ENCODE results near the gene GPC6.

GPC6 gene

DNA sequence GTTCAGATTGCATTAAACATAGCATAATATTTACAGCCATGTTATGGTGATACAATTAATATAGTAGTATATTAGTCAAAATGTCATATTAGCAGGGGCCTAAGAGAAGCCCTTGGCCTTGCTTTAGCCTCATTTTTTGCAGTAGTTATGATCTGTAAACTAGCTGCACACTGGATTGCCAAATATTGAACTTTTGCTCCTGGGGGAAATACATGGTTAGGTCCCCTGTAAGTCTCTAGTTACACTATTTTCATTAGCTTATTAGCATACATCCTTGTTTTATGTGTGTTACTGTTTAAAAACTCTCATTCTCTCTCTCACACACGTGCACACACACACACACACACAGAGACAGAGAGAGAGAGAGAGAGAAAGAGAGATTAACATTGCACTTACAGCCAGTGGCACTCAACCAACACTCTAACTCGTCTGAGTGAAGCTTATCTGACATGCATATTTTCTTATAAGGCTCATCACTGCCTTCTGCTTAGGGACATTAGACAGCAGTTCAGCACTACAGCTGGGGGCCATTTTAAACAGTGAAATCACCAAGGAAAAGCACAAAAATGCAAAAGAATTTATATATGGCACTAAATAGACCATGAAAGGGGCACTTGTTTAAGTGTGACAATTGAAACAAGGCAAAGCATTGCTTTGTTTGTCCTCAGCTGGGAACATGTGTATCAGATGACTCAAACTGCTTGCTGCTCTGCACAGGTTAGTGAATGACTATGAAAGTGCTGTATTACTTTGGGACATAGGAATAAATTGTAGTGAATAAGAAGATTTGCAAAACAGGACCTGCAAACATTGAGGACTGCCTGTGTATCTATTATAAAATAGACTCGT lies 278.7 kb downstream of the GPC6 start:
- Histone ChIP-seq H3K36me3 (ENCODE audit: low read length) (no peaks in the 10 kb centered on the region), H3K79me2 (ENCODE audit: insufficient read depth, low read length) (no peaks in the 10 kb centered on the region), H3K27me3 (ENCODE audit: low read length) (no peaks in the 10 kb centered on the region), H3K9me2 (replicated peaks; ENCODE audit: insufficient read depth, low read length) (no peaks in the 10 kb centered on the region), H3K9ac (ENCODE audit: low read length) (no peak overlapping the region), H3K9me3 (ENCODE audit: insufficient read depth, low read length) (no peaks in the 10 kb centered on the region), H2AFZ (ENCODE audit: low read depth, low read length, severe bottlenecking) (no peak overlapping the region), H4K20me1 (ENCODE audit: low read depth, low read length) (no peaks in the 10 kb centered on the region), H3K27ac (ENCODE audit: low read depth, low read length) (no peak overlapping the region), H3K4me3 (ENCODE audit: insufficient read depth, low read length, poor library complexity, severe bottlenecking) (no peak overlapping the region), H3F3A (ENCODE audit: insufficient read depth) (no peaks in the 10 kb centered on the region), H3K4me2 (ENCODE audit: low read depth, low read length, poor library complexity, severe bottlenecking) (no peak overlapping the region)
- no peak for TF ChIP-seq EZH2phosphoT487 (conservative IDR thresholded peaks at IDR 0.05; ENCODE audit: low read length)
- TF ChIP-seq, protein P1, sequence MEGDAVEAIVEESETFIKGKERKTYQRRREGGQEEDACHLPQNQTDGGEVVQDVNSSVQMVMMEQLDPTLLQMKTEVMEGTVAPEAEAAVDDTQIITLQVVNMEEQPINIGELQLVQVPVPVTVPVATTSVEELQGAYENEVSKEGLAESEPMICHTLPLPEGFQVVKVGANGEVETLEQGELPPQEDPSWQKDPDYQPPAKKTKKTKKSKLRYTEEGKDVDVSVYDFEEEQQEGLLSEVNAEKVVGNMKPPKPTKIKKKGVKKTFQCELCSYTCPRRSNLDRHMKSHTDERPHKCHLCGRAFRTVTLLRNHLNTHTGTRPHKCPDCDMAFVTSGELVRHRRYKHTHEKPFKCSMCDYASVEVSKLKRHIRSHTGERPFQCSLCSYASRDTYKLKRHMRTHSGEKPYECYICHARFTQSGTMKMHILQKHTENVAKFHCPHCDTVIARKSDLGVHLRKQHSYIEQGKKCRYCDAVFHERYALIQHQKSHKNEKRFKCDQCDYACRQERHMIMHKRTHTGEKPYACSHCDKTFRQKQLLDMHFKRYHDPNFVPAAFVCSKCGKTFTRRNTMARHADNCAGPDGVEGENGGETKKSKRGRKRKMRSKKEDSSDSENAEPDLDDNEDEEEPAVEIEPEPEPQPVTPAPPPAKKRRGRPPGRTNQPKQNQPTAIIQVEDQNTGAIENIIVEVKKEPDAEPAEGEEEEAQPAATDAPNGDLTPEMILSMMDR (IDR thresholded peaks at IDR 0.05; ENCODE audit: insufficient read depth, low read length, poor library complexity, severe bottlenecking): no peak

- no peak overlapping the region for H3K4me2 ChIP-seq (ENCODE audit: low read depth, low read length, poor library complexity, severe bottlenecking)
Measured at GRCh38 chr13:93511011-93511410, 284.4 kb downstream of the GPC6 start.

GRCh38 chr13:93515267-93515666 lies 288.7 kb downstream of the GPC6 start:
- Histone ChIP-seq H3K36me3 (ENCODE audit: low read length) (no peaks in the 10 kb centered on the region), H3K4me3 (ENCODE audit: insufficient read depth, low read length, poor library complexity, severe bottlenecking) (no peak overlapping the region), H3K9me2 (replicated peaks; ENCODE audit: insufficient read depth, low read length) (no peaks in the 10 kb centered on the region), H3K9me3 (ENCODE audit: insufficient read depth, low read length) (no peaks in the 10 kb centered on the region), H2AFZ (ENCODE audit: low read depth, low read length, severe bottlenecking) (no peak overlapping the region), H3K9ac (ENCODE audit: low read length) (no peak overlapping the region), H3K79me2 (ENCODE audit: insufficient read depth, low read length) (no peaks in the 10 kb centered on the region), H3K27me3 (ENCODE audit: low read length) (no peaks in the 10 kb centered on the region), H3F3A (ENCODE audit: insufficient read depth) (no peaks in the 10 kb centered on the region), H3K27ac (ENCODE audit: low read depth, low read length) (no peak overlapping the region), H3K4me2 (ENCODE audit: low read depth, low read length, poor library complexity, severe bottlenecking) (no peak overlapping the region), H4K20me1 (ENCODE audit: low read depth, low read length) (no peaks in the 10 kb centered on the region)
- no peak for TF ChIP-seq EZH2phosphoT487 (conservative IDR thresholded peaks at IDR 0.05; ENCODE audit: low read length)

More at GRCh38 chr13:93511011-93511410, 284.4 kb downstream of the GPC6 start:
- H4K20me1 ChIP-seq (ENCODE audit: low read depth, low read length): no peaks in the 10 kb centered on the region
- TF ChIP-seq EZH2phosphoT487 (conservative IDR thresholded peaks at IDR 0.05; ENCODE audit: low read length): no peak
- TF ChIP-seq, protein P1 (IDR thresholded peaks at IDR 0.05; ENCODE audit: insufficient read depth, low read length, poor library complexity, severe bottlenecking): no peak
- no peaks in the 10 kb centered on the region for H3K36me3 ChIP-seq (ENCODE audit: low read length)
- H3K4me3 ChIP-seq (ENCODE audit: insufficient read depth, low read length, poor library complexity, severe bottlenecking): no peak overlapping the region
- no peaks in the 10 kb centered on the region for H3F3A ChIP-seq (ENCODE audit: insufficient read depth)
- no peaks in the 10 kb centered on the region for H3K27me3 ChIP-seq (ENCODE audit: low read length)
- no peaks in the 10 kb centered on the region for H3K79me2 ChIP-seq (ENCODE audit: insufficient read depth, low read length)
- H3K9me2 ChIP-seq (replicated peaks; ENCODE audit: insufficient read depth, low read length): no peaks in the 10 kb centered on the region
- H3K27ac ChIP-seq (ENCODE audit: low read depth, low read length): no peak overlapping the region
- no peak overlapping the region for H2AFZ ChIP-seq (ENCODE audit: low read depth, low read length, severe bottlenecking)
- no peaks in the 10 kb centered on the region for H3K9me3 ChIP-seq (ENCODE audit: insufficient read depth, low read length)
- H3K9ac ChIP-seq (ENCODE audit: low read length): no peak overlapping the region

- no peaks in the 10 kb centered on the region for H3K9me2 ChIP-seq (replicated peaks; ENCODE audit: insufficient read depth, low read length)
- no peaks in the 10 kb centered on the region for H3K36me3 ChIP-seq (ENCODE audit: low read length)
- no peaks in the 10 kb centered on the region for H3K79me2 ChIP-seq (ENCODE audit: insufficient read depth, low read length)
- no peak overlapping the region for H3K4me2 ChIP-seq (ENCODE audit: low read depth, low read length, poor library complexity, severe bottlenecking)
- TF ChIP-seq, protein P1 (IDR thresholded peaks at IDR 0.05; ENCODE audit: insufficient read depth, low read length, poor library complexity, severe bottlenecking): no peak
- no peaks in the 10 kb centered on the region for H4K20me1 ChIP-seq (ENCODE audit: low read depth, low read length)
- H3K27me3 ChIP-seq (ENCODE audit: low read length): no peaks in the 10 kb centered on the region
- no peaks in the 10 kb centered on the region for H3F3A ChIP-seq (ENCODE audit: insufficient read depth)
- no peak overlapping the region for H3K27ac ChIP-seq (ENCODE audit: low read depth, low read length)
- no peak overlapping the region for H3K4me3 ChIP-seq (ENCODE audit: insufficient read depth, low read length, poor library complexity, severe bottlenecking)
- no peak overlapping the region for H2AFZ ChIP-seq (ENCODE audit: low read depth, low read length, severe bottlenecking)
- no peak overlapping the region for H3K9ac ChIP-seq (ENCODE audit: low read length)
- H3K9me3 ChIP-seq (ENCODE audit: insufficient read depth, low read length): no peaks in the 10 kb centered on the region
Measured at GRCh38 chr13:93517658-93518057, 291.1 kb downstream of the GPC6 start.
